ENCODE data around the gene DZIP1L. TPM values are rescaled to one million over a fixed set of nuclear protein-coding genes. Genes with fewer than 3 reads are reported as not detected.

Gene DZIP1L
- total and polyA plus RNA-seq, 9 of the 15 experiments (the other 6 are each of a cell fraction or from before 2014, with no cell fraction given): 0.03 to 1.5 (median 0.48) TPM; not detected in 1

DNA sequence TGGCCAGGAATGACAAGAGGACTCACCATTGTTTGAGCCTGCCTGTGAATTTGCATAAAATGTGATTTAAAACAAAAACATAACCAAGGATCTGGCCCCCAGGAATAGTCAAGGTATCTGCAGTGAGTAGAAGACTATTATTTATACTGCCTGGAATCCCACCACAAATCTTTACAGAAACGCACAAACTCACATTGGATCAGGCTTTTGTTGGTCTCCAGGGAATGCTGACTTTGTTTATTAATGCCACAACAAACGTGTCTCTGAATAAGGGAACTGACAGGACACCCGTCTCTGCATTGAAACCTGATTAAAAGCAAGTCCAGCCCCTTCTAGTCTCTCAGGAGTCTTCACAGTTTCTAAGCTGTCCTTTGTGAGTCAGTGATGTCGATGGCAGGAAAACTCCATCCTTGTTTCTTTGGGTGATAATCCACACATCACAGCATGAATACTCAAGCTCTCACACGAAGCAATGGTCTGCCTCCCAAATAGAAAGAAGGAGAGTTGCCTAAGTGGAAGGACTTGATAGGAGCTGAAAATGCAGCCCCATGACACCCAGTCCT lies 67.7 kb downstream of the DZIP1L start:
- ChIA-PET CTCF (ENCODE audit: low intra/inter-chr PET ratio) (no interaction called here), POLR2A (interaction anchor here (0.9 kb wide), 1 partner anchor 14 kb away, joined by 4 read pairs; no protein-coding TSS in a partner anchor)
- Histone ChIP-seq H3K79me2 (ENCODE audit: control insufficient read depth, insufficient read depth, low read length) (no peaks in the 10 kb centered on the region), H3K9me1 (ENCODE audit: control insufficient read depth, insufficient read depth, low read length) (no peaks in the 10 kb centered on the region), H3K9me3 (replicated peaks; ENCODE audit: control insufficient read depth, insufficient read depth, low read depth, low read length) (no peaks in the 10 kb centered on the region), H4K20me1 (replicated peaks; ENCODE audit: control insufficient read depth, insufficient read depth, low read length) (no peaks in the 10 kb centered on the region), H3K9ac (ENCODE audit: insufficient read depth in 1 of 2, low read depth in 2 of 2, low read length in 2 of 2) (no peak overlapping the region), H3K4me1 (replicated peaks in 1 of 2; ENCODE audit: control insufficient read depth in 2 of 2, insufficient read depth in 2 of 2, low read length in 2 of 2) (no peaks in the 10 kb centered on the region), H3K27ac (ENCODE audit: extremely low read depth, low read depth, low read length) (no peak overlapping the region), H3K4me2 (ENCODE audit: insufficient read depth, low read length) (no peak overlapping the region), H3K36me3 (ENCODE audit: control insufficient read depth, insufficient read depth, low read length) (no peaks in the 10 kb centered on the region), H3K4me3 (no peak overlapping the region), H2AFZ (ENCODE audit: low read depth, low read length) (no peak overlapping the region), H3K27me3 (ENCODE audit: control insufficient read depth in 2 of 2, insufficient read depth in 2 of 2, low read length in 2 of 2) (no peaks in the 10 kb centered on the region)
- no peak for ATAC-seq
- FAIRE-seq: no peak
- DNase-seq (ENCODE audit: extremely low read depth in 1 of 4, low spot score in 3 of 4): no peak
- in situ Hi-C loops (cut with MboI): no loop called here
- no TSS peak for BruUV-seq (replicated peaks)
- intact Hi-C loops (cut with micrococcal nuclease): no loop called here
- 3% methylated on average over 5 of the region's 5 CpGs for WGBS (ENCODE audit: insufficient coverage, low coverage, missing lambda C conversion rate)
- no peak for TF ChIP-seq RBM39 (optimal IDR thresholded peaks at IDR 0.05; ENCODE audit: low read depth, low read length)
- no peak for TF ChIP-seq TRIM28 (IDR thresholded peaks at IDR 0.05)
- TF ChIP-seq, protein P1, sequence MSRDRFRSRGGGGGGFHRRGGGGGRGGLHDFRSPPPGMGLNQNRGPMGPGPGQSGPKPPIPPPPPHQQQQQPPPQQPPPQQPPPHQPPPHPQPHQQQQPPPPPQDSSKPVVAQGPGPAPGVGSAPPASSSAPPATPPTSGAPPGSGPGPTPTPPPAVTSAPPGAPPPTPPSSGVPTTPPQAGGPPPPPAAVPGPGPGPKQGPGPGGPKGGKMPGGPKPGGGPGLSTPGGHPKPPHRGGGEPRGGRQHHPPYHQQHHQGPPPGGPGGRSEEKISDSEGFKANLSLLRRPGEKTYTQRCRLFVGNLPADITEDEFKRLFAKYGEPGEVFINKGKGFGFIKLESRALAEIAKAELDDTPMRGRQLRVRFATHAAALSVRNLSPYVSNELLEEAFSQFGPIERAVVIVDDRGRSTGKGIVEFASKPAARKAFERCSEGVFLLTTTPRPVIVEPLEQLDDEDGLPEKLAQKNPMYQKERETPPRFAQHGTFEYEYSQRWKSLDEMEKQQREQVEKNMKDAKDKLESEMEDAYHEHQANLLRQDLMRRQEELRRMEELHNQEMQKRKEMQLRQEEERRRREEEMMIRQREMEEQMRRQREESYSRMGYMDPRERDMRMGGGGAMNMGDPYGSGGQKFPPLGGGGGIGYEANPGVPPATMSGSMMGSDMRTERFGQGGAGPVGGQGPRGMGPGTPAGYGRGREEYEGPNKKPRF (IDR thresholded peaks at IDR 0.05; ENCODE audit: low read depth, low read length): no peak
- TF ChIP-seq, protein P2, sequence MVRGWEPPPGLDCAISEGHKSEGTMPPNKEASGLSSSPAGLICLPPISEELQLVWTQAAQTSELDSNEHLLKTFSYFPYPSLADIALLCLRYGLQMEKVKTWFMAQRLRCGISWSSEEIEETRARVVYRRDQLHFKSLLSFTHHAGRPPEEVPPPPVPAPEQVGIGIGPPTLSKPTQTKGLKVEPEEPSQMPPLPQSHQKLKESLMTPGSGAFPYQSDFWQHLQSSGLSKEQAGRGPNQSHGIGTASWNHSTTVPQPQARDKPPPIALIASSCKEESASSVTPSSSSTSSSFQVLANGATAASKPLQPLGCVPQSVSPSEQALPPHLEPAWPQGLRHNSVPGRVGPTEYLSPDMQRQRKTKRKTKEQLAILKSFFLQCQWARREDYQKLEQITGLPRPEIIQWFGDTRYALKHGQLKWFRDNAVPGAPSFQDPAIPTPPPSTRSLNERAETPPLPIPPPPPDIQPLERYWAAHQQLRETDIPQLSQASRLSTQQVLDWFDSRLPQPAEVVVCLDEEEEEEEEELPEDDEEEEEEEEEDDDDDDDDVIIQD (CRISPR knock-in tag; IDR thresholded peaks at IDR 0.05): no peak
- no peak for TF ChIP-seq TAF1 (IDR thresholded peaks at IDR 0.05; ENCODE audit: control insufficient read depth, extremely low read depth, insufficient read depth, low read length, severe bottlenecking)
- TF ChIP-seq, protein P3, sequence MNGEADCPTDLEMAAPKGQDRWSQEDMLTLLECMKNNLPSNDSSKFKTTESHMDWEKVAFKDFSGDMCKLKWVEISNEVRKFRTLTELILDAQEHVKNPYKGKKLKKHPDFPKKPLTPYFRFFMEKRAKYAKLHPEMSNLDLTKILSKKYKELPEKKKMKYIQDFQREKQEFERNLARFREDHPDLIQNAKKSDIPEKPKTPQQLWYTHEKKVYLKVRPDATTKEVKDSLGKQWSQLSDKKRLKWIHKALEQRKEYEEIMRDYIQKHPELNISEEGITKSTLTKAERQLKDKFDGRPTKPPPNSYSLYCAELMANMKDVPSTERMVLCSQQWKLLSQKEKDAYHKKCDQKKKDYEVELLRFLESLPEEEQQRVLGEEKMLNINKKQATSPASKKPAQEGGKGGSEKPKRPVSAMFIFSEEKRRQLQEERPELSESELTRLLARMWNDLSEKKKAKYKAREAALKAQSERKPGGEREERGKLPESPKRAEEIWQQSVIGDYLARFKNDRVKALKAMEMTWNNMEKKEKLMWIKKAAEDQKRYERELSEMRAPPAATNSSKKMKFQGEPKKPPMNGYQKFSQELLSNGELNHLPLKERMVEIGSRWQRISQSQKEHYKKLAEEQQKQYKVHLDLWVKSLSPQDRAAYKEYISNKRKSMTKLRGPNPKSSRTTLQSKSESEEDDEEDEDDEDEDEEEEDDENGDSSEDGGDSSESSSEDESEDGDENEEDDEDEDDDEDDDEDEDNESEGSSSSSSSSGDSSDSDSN (IDR thresholded peaks at IDR 0.05; ENCODE audit: borderline replicate concordance in 1 of 2, low read depth in 2 of 2, low read length in 2 of 2): no peak
- TF ChIP-seq, protein P4, sequence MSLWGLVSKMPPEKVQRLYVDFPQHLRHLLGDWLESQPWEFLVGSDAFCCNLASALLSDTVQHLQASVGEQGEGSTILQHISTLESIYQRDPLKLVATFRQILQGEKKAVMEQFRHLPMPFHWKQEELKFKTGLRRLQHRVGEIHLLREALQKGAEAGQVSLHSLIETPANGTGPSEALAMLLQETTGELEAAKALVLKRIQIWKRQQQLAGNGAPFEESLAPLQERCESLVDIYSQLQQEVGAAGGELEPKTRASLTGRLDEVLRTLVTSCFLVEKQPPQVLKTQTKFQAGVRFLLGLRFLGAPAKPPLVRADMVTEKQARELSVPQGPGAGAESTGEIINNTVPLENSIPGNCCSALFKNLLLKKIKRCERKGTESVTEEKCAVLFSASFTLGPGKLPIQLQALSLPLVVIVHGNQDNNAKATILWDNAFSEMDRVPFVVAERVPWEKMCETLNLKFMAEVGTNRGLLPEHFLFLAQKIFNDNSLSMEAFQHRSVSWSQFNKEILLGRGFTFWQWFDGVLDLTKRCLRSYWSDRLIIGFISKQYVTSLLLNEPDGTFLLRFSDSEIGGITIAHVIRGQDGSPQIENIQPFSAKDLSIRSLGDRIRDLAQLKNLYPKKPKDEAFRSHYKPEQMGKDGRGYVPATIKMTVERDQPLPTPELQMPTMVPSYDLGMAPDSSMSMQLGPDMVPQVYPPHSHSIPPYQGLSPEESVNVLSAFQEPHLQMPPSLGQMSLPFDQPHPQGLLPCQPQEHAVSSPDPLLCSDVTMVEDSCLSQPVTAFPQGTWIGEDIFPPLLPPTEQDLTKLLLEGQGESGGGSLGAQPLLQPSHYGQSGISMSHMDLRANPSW (CRISPR knock-in tag; IDR thresholded peaks at IDR 0.05): no peak
- no peak for TF ChIP-seq HDAC1 (IDR thresholded peaks at IDR 0.05)
- no peak for TF ChIP-seq KDM2B (CRISPR knock-in tag; IDR thresholded peaks at IDR 0.05)
- TF ChIP-seq, protein P5, sequence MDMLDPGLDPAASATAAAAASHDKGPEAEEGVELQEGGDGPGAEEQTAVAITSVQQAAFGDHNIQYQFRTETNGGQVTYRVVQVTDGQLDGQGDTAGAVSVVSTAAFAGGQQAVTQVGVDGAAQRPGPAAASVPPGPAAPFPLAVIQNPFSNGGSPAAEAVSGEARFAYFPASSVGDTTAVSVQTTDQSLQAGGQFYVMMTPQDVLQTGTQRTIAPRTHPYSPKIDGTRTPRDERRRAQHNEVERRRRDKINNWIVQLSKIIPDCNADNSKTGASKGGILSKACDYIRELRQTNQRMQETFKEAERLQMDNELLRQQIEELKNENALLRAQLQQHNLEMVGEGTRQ (CRISPR knock-in tag; IDR thresholded peaks at IDR 0.05): no peak
- TF ChIP-seq ZNF79 (CRISPR knock-in tag; IDR thresholded peaks at IDR 0.05; ENCODE audit: low read depth): no peak

Data from K562 (cell line).